GM18909 (cell line): ENCODE measurements around the gene HEXIM1.
A peak's percentile ranks its signal among the peaks of the same experiment; 100 is the strongest.

Experiments used
- ATAC-seq: cut with Tn5 transposase; IDR thresholded peaks from one replicate; pipeline ENCODE4 v1.9.1; 2021; ENCODE audit warnings: mild to moderate bottlenecking; ENCODE audit not compliant: unreplicated experiment, poor library complexity

HEXIM1 gene

GRCh38 chr17:45168991-45169752 is 20.9 kb downstream of the HEXIM1 start:
- no peak for ATAC-seq

GRCh38 chr17:45170280-45170930 is 22.1 kb downstream of the HEXIM1 start:
- no peak for ATAC-seq

- no peak for ATAC-seq
Observed at GRCh38 chr17:45170931-45171337, 22.7 kb downstream of the HEXIM1 start.

GRCh38 chr17:45171338-45172231 is 23.3 kb downstream of the HEXIM1 start:
- ATAC-seq = no peak

- ATAC-seq = no peak
Observed at GRCh38 chr17:45172232-45172540, 23.9 kb downstream of the HEXIM1 start.

GRCh38 chr17:45172541-45173286 is 24.4 kb downstream of the HEXIM1 start:
- ATAC-seq = peak; percentile 51

GRCh38 chr17:45175759-45176115 is 27.5 kb downstream of the HEXIM1 start:
- no peak for ATAC-seq

- no peak for ATAC-seq
Observed at GRCh38 chr17:45177563-45177962, 29.3 kb downstream of the HEXIM1 start.

- no peak for ATAC-seq
Observed at GRCh38 chr17:45184144-45184543, 35.9 kb downstream of the HEXIM1 start.

GRCh38 chr17:45186801-45187354 is 38.6 kb downstream of the HEXIM1 start:
- no peak for ATAC-seq

GRCh38 chr17:45189009-45189408 is 40.7 kb downstream of the HEXIM1 start:
- ATAC-seq = no peak

GRCh38 chr17:45190503-45191255 is 42.4 kb downstream of the HEXIM1 start:
- ATAC-seq = no peak

GRCh38 chr17:45195424-45195823 is 47.1 kb downstream of the HEXIM1 start:
- ATAC-seq = no peak

- ATAC-seq = no peak
Observed at GRCh38 chr17:45197108-45197507, 48.8 kb downstream of the HEXIM1 start.

GRCh38 chr17:45197555-45198334 is 49.5 kb downstream of the HEXIM1 start:
- no peak for ATAC-seq

- no peak for ATAC-seq
Observed at GRCh38 chr17:45200701-45201100, 52.4 kb downstream of the HEXIM1 start.

- ATAC-seq = no peak
Observed at GRCh38 chr17:45201457-45201856, 53.2 kb downstream of the HEXIM1 start.
